Common myeloid progenitor, CD34-positive (primary cell): ENCODE results near the gene GRIA3.

ENCODE experiments used
- CTCF ChIA-PET: fragments of 350-600 bp; sonication (Branson Sonifier 250); formaldehyde crosslinking; loops from one replicate; lab custom pipeline; 2021; ENCODE audit warnings: antibody characterized with exemption; lab: Charles Lee
- POLR2A ChIA-PET: fragments of 350-600 bp; sonication (Branson Sonifier 250); formaldehyde crosslinking; loops from one replicate; lab custom pipeline; 2021; ENCODE audit warnings: antibody characterized with exemption; lab: Charles Lee
- DNase-seq, 3 donors: peaks; one replicate each; pipeline versions ENCODE4 v3.0.0 to v3.0.0-alpha.2; 2013
- H3K27ac ChIP-seq, 2 experiments: 1 replicate in 1 of 2; 2 replicates in 1 of 2; pipeline ENCODE4 v1.7.0; 2013; ENCODE audit warnings: inconsistent platforms in 2 of 2, low read length in 2 of 2, mild to moderate bottlenecking in 2 of 2, low read depth in 1 of 2, moderate library complexity in 1 of 2; ENCODE audit not compliant: severe bottlenecking in 2 of 2, insufficient read depth in 1 of 2, poor library complexity in 1 of 2
- H3K27me3 ChIP-seq, 5 experiments: replicated peaks in 2 of 5; 1 replicate in 3 of 5; 2 replicates in 2 of 5; pipeline versions ENCODE4 v1.6.1 to v1.7.0; 2013; ENCODE audit warnings: low read length in 4 of 5, mild to moderate bottlenecking in 2 of 5, moderate library complexity in 2 of 5, inconsistent platforms in 1 of 5; ENCODE audit not compliant: insufficient read depth in 5 of 5, control insufficient read depth in 4 of 5
- H3K36me3 ChIP-seq, 4 experiments: 1 replicate in 2 of 4; 2 replicates in 2 of 4; pipeline versions ENCODE4 v1.6.1 to v1.7.0; 2013; ENCODE audit warnings: low read length in 3 of 4, control low read depth in 1 of 4, mild to moderate bottlenecking in 1 of 4; ENCODE audit not compliant: control insufficient read depth in 4 of 4, insufficient read depth in 4 of 4
- H3K4me1 ChIP-seq, 4 experiments: 1 replicate in 3 of 4; 2 replicates in 1 of 4; pipeline versions ENCODE4 v1.6.1 to v1.7.1; 2013; ENCODE audit warnings: low read length in 3 of 4, mild to moderate bottlenecking in 3 of 4, control low read depth in 1 of 4, inconsistent platforms in 1 of 4, moderate library complexity in 1 of 4; ENCODE audit not compliant: control insufficient read depth in 4 of 4, insufficient read depth in 4 of 4; ENCODE audit errors: control extremely low read depth in 1 of 4
- H3K4me3 ChIP-seq, 7 experiments: 1 replicate in 4 of 7; 2 replicates in 3 of 7; pipeline versions ENCODE4 v1.5.1 to v1.7.0; 2013; ENCODE audit warnings: mild to moderate bottlenecking in 7 of 7, low read length in 6 of 7, moderate library complexity in 6 of 7, inconsistent platforms in 2 of 7, low read depth in 2 of 7, control low read depth in 1 of 7; ENCODE audit not compliant: insufficient read depth in 4 of 7, control insufficient read depth in 1 of 7; ENCODE audit errors: extremely low read depth in 1 of 7
- H3K9me3 ChIP-seq, 5 experiments: 1 replicate in 4 of 5; 2 replicates in 1 of 5; pipeline versions ENCODE4 v1.6.1 to v1.7.1; 2013; ENCODE audit warnings: low read length in 4 of 5, mild to moderate bottlenecking in 2 of 5, inconsistent platforms in 1 of 5, low read depth in 1 of 5, moderate library complexity in 1 of 5; ENCODE audit not compliant: control insufficient read depth in 4 of 5, insufficient read depth in 2 of 5; ENCODE audit errors: control extremely low read depth in 1 of 5
- WGBS: methylation state at CpG from one replicate; pipeline ENCODE4 v1.1.5; 2013; ENCODE audit not compliant: insufficient coverage; 5-methylcytosine and 5-hydroxymethylcytosine counted together

Gene GRIA3

GRCh38 chrX:123405231-123405630, 221.2 kb downstream of the GRIA3 start:
- no peaks in the 10 kb centered on the region for H3K9me3 ChIP-seq
- 89% methylated on average over 3 of the region's 3 CpGs for WGBS
- no peaks in the 10 kb centered on the region for H3K36me3 ChIP-seq
- H3K4me1 ChIP-seq = no peaks in the 10 kb centered on the region
- POLR2A ChIA-PET = no interaction called here
- DNase-seq = no peak
- CTCF ChIA-PET = no interaction called here
- no peak overlapping the region for H3K27ac ChIP-seq
- H3K27me3 ChIP-seq = no peaks in the 10 kb centered on the region
- H3K4me3 ChIP-seq = no peak overlapping the region

- no peaks in the 10 kb centered on the region for H3K27me3 ChIP-seq
- CTCF ChIA-PET = no interaction called here
- no peak for DNase-seq
- H3K4me1 ChIP-seq = no peaks in the 10 kb centered on the region
- H3K4me3 ChIP-seq = no peak overlapping the region
- no peak overlapping the region for H3K27ac ChIP-seq
- POLR2A ChIA-PET = interaction anchor here (0.6 kb wide), 1 partner anchor 1253 kb away, joined by 4 read pairs; no protein-coding TSS in a partner anchor
- H3K9me3 ChIP-seq = no peaks in the 10 kb centered on the region
- WGBS = no CpG with 5 or more reads among the region's 1 CpG
- H3K36me3 ChIP-seq = no peaks in the 10 kb centered on the region
These were observed 225.0 kb downstream of the GRIA3 start for GRCh38 chrX:123408821-123409737.

- DNase-seq = peak in 2 of 3 donors; percentile 28 to 29
- no CpG with 5 or more reads among the region's 1 CpG for WGBS
- H3K9me3 ChIP-seq = no peaks in the 10 kb centered on the region
- no peak overlapping the region for H3K4me3 ChIP-seq
- H3K27ac ChIP-seq = no peak overlapping the region
- no peaks in the 10 kb centered on the region for H3K36me3 ChIP-seq
- ChIA-PET POLR2A (no interaction called here), CTCF (interaction anchor here (1.7 kb wide), 1 partner anchor 12 kb away, joined by 7 read pairs; no protein-coding TSS in a partner anchor)
- H3K4me1 ChIP-seq = no peaks in the 10 kb centered on the region
- H3K27me3 ChIP-seq = no peaks in the 10 kb centered on the region
These were observed 238.8 kb downstream of the GRIA3 start for GRCh38 chrX:123422875-123423274.

GRCh38 chrX:123424546-123424945, 240.5 kb downstream of the GRIA3 start:
- ChIA-PET POLR2A (no interaction called here), CTCF (no interaction called here)
- Histone ChIP-seq H3K4me1 (no peaks in the 10 kb centered on the region), H3K27ac (no peak overlapping the region), H3K36me3 (no peaks in the 10 kb centered on the region), H3K27me3 (no peaks in the 10 kb centered on the region), H3K4me3 (no peak overlapping the region), H3K9me3 (no peaks in the 10 kb centered on the region)
- peak in 2 of 3 donors; percentile 5 to 29 for DNase-seq

- POLR2A ChIA-PET = no interaction called here
- Histone ChIP-seq H3K4me1 (no peaks in the 10 kb centered on the region), H3K27me3 (no peaks in the 10 kb centered on the region), H3K36me3 (no peaks in the 10 kb centered on the region), H3K4me3 (no peak overlapping the region), H3K9me3 (no peaks in the 10 kb centered on the region), H3K27ac (no peak overlapping the region)
- no CpG with 5 or more reads among the region's 2 CpGs for WGBS
- CTCF ChIA-PET = no interaction called here
- no peak for DNase-seq
These were observed 241.4 kb downstream of the GRIA3 start for GRCh38 chrX:123425471-123425870.

GRCh38 chrX:123425904-123426303, 241.8 kb downstream of the GRIA3 start:
- DNase-seq = no peak
- no peak overlapping the region for H3K4me3 ChIP-seq
- POLR2A ChIA-PET = no interaction called here
- H3K27me3 ChIP-seq = no peaks in the 10 kb centered on the region
- H3K9me3 ChIP-seq = no peaks in the 10 kb centered on the region
- no peaks in the 10 kb centered on the region for H3K4me1 ChIP-seq
- no peaks in the 10 kb centered on the region for H3K36me3 ChIP-seq
- H3K27ac ChIP-seq = no peak overlapping the region
- CTCF ChIA-PET = no interaction called here
- 62% methylated on average over 3 of the region's 3 CpGs for WGBS

- no peak overlapping the region for H3K4me3 ChIP-seq
- H3K4me1 ChIP-seq = no peaks in the 10 kb centered on the region
- ChIA-PET POLR2A (no interaction called here), CTCF (no interaction called here)
- no peak for DNase-seq
- H3K27ac ChIP-seq = no peak overlapping the region
- no peaks in the 10 kb centered on the region for H3K36me3 ChIP-seq
- 94% methylated on average over 3 of the region's 4 CpGs for WGBS
- no peaks in the 10 kb centered on the region for H3K27me3 ChIP-seq
- no peaks in the 10 kb centered on the region for H3K9me3 ChIP-seq
These were observed 248.5 kb downstream of the GRIA3 start for GRCh38 chrX:123432361-123433150.
